ENCODE results near the gene BTNL8. TPM values are rescaled to one million over a fixed set of nuclear protein-coding genes. Genes with fewer than 3 reads are reported as not detected.

BTNL8 gene
- total and polyA plus RNA-seq, 2 donors (not counting 1 experiment from before 2014, with no cell fraction given): not detected

GRCh38 chr5:180974612-180975315 lies 75.8 kb downstream of the BTNL8 start:
- Histone ChIP-seq H4K20me1 (ENCODE audit: control insufficient read depth, extremely low read depth, insufficient read depth, low read length) (no peaks in the 10 kb centered on the region), H3K4me2 (ENCODE audit: extremely low read depth, insufficient read depth, low read length) (no peak overlapping the region), H2AFZ (ENCODE audit: low read length) (no peak overlapping the region), H3K36me3 (ENCODE audit: control insufficient read depth, insufficient read depth, low read length) (no peaks in the 10 kb centered on the region), H3K27ac (ENCODE audit: insufficient read depth, low read length) (no peak overlapping the region), H3K9me3 (ENCODE audit: control insufficient read depth, insufficient read depth, low read depth, low read length) (no peaks in the 10 kb centered on the region), H3K4me3 (replicated peaks in 1 of 4; ENCODE audit: control extremely low read depth in 1 of 4, insufficient read depth in 1 of 4, low read depth in 3 of 4, low read length in 4 of 4) (no peak overlapping the region), H3K9ac (ENCODE audit: insufficient read depth, low read length) (no peak overlapping the region), H3K79me2 (ENCODE audit: control insufficient read depth, insufficient read depth, low read length) (no peaks in the 10 kb centered on the region), H3K4me1 (ENCODE audit: control insufficient read depth, extremely low read depth, insufficient read depth, low read length) (no peaks in the 10 kb centered on the region), H3K27me3 (ENCODE audit: control insufficient read depth, insufficient read depth, low read length) (no peaks in the 10 kb centered on the region)
- no peak for TF ChIP-seq EZH2 (IDR thresholded peaks at IDR 0.05; ENCODE audit: low read length, missing control alignments)
- TF ChIP-seq CTCF (conservative IDR thresholded peaks at IDR 0.05 in 1 of 2, IDR thresholded peaks at IDR 0.05 in 1 of 2; ENCODE audit: low read depth in 1 of 2, low read length in 2 of 2): no peak
- DNase-seq (ENCODE audit: low read depth in 2 of 2): no peak

GRCh38 chr5:180975338-180975737 lies 76.4 kb downstream of the BTNL8 start:
- no peaks in the 10 kb centered on the region for H3K27me3 ChIP-seq (ENCODE audit: control insufficient read depth, insufficient read depth, low read length)
- no peak overlapping the region for H2AFZ ChIP-seq (ENCODE audit: low read length)
- H3K79me2 ChIP-seq (ENCODE audit: control insufficient read depth, insufficient read depth, low read length): no peaks in the 10 kb centered on the region
- H3K27ac ChIP-seq (ENCODE audit: insufficient read depth, low read length): no peak overlapping the region
- H3K4me1 ChIP-seq (ENCODE audit: control insufficient read depth, extremely low read depth, insufficient read depth, low read length): no peaks in the 10 kb centered on the region
- TF ChIP-seq EZH2 (IDR thresholded peaks at IDR 0.05; ENCODE audit: low read length, missing control alignments): no peak
- TF ChIP-seq CTCF (conservative IDR thresholded peaks at IDR 0.05 in 1 of 2, IDR thresholded peaks at IDR 0.05 in 1 of 2; ENCODE audit: low read depth in 1 of 2, low read length in 2 of 2): no peak
- no peaks in the 10 kb centered on the region for H4K20me1 ChIP-seq (ENCODE audit: control insufficient read depth, extremely low read depth, insufficient read depth, low read length)
- H3K36me3 ChIP-seq (ENCODE audit: control insufficient read depth, insufficient read depth, low read length): no peaks in the 10 kb centered on the region
- H3K9me3 ChIP-seq (ENCODE audit: control insufficient read depth, insufficient read depth, low read depth, low read length): no peaks in the 10 kb centered on the region
- H3K9ac ChIP-seq (ENCODE audit: insufficient read depth, low read length): no peak overlapping the region
- no peak overlapping the region for H3K4me2 ChIP-seq (ENCODE audit: extremely low read depth, insufficient read depth, low read length)
- no peak overlapping the region for H3K4me3 ChIP-seq (replicated peaks in 1 of 4; ENCODE audit: control extremely low read depth in 1 of 4, insufficient read depth in 1 of 4, low read depth in 3 of 4, low read length in 4 of 4)
- no peak for DNase-seq (ENCODE audit: low read depth in 2 of 2)

DNA sequence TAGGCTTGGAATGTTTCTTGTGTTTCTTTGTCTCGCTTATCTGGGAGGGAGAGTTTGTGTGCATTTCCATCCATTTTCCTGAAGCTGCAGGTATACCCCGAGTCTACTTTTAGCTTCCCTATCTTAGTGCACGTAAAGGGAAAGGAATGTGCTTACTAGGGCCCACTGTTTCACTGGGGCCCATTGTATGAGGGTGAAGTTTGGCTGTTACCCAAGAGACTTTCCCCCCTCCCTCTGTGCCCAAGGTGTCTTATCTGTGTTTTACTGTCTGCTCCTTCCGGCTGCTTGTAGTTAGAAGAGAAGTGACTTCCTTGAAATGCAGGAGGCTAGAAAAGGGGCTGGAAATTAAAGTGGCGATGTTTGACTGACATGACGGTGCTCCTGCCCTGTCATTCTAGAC lies 77.6 kb downstream of the BTNL8 start:
- Histone ChIP-seq H3K9ac (ENCODE audit: insufficient read depth, low read length) (no peak overlapping the region), H3K79me2 (ENCODE audit: control insufficient read depth, insufficient read depth, low read length) (no peaks in the 10 kb centered on the region), H3K4me3 (replicated peaks in 1 of 4; ENCODE audit: control extremely low read depth in 1 of 4, insufficient read depth in 1 of 4, low read depth in 3 of 4, low read length in 4 of 4) (no peak overlapping the region), H3K4me2 (ENCODE audit: extremely low read depth, insufficient read depth, low read length) (no peak overlapping the region), H4K20me1 (ENCODE audit: control insufficient read depth, extremely low read depth, insufficient read depth, low read length) (no peaks in the 10 kb centered on the region), H3K27ac (ENCODE audit: insufficient read depth, low read length) (no peak overlapping the region), H3K4me1 (ENCODE audit: control insufficient read depth, extremely low read depth, insufficient read depth, low read length) (no peaks in the 10 kb centered on the region), H3K9me3 (ENCODE audit: control insufficient read depth, insufficient read depth, low read depth, low read length) (no peaks in the 10 kb centered on the region), H3K36me3 (ENCODE audit: control insufficient read depth, insufficient read depth, low read length) (no peaks in the 10 kb centered on the region), H3K27me3 (ENCODE audit: control insufficient read depth, insufficient read depth, low read length) (no peaks in the 10 kb centered on the region), H2AFZ (ENCODE audit: low read length) (no peak overlapping the region)
- TF ChIP-seq EZH2 (IDR thresholded peaks at IDR 0.05; ENCODE audit: low read length, missing control alignments) (no peak), CTCF (conservative IDR thresholded peaks at IDR 0.05 in 1 of 2, IDR thresholded peaks at IDR 0.05 in 1 of 2; ENCODE audit: low read depth in 1 of 2, low read length in 2 of 2) (no peak)
- no peak for DNase-seq (ENCODE audit: low read depth in 2 of 2)
